SH-SY5Y (cell line): Measurements from ENCODE around the gene CSNK2A1.

ENCODE experiments used
- GATA2 ChIP-seq: IDR thresholded peaks from 2 replicates; pipeline ENCODE4 v1.6.1; 2011; ENCODE audit warnings: mild to moderate bottlenecking, low read depth, low read length
- GATA3 ChIP-seq: IDR thresholded peaks from 2 replicates; pipeline ENCODE4 v1.6.1; 2011; ENCODE audit warnings: low read depth, mild to moderate bottlenecking, low read length, moderate library complexity

CSNK2A1 gene

DNA sequence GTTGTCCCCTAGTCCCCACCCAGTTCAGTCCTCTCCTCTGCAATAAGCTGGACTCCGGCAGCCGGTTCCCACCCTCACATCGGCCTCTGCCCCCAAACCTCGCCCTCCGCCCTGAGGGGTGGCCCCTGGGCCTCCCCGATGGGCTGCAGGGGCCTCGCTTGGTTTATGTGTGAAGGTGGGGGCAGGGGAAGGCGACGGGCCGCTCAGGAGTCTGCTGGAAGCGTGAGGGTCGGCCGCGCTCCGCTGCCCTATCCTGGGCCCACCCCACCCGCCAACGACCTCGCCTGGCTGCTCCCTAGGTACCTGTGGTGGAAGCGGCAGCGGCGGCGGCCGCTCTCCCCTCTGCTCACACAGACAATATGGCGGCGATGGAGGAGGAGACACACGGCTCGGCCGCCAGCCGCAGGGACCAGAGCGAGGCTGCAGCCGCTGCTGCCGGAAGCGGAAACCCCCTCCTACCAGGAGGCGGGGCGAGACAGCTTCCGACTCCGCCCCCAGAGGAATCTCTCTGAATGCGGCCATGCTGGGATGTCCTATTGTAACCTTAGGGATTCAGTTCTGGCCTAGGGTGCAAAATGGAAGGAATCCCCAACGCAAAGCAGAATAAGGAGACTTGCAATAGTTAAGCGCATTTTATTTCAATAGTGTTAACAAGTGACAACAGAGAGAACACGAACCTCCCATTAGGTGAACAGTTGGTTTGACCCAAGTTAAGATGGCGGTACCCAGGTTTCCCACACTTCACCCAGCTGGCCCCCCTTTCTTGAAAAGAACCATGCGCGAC lies at the start of gene CSNK2A1:
Gene CSNK2A1 (minus strand): TSS at position 422 of the 784 bp plus-strand sequence. CDS start 35,239 bp downstream, outside the sequence.
- no peak for TF ChIP-seq GATA2
- no peak for TF ChIP-seq GATA3

- no peak for TF ChIP-seq GATA3
- no peak for TF ChIP-seq GATA2
Measured at GRCh38 chr20:592506-592905, 48.9 kb upstream of the CSNK2A1 start.

- TF ChIP-seq GATA3 = no peak
- TF ChIP-seq GATA2 = no peak
Measured at GRCh38 chr20:591941-592340, 48.4 kb upstream of the CSNK2A1 start.

GRCh38 chr20:588932-589672 lies 45.5 kb upstream of the CSNK2A1 start:
- TF ChIP-seq GATA2 (no peak), GATA3 (no peak)

DNA sequence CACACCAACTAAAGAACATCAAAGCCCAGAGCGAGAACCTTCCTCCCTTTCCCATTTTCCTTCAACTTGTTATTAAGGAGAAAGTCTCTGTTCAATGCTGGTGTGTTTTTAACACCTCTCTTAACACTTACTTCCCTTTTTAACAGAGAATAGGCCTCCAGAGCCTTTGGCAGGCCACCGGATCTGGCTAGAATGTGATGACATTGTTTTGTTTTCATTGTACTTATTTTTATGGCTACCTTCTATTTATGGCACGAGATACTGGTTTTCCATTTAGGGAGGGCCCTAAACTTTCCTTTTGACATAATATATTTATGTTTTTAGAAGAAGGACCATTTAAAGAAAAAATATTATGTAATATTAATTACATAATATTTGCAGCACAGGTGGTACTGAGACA lies 44.9 kb upstream of the CSNK2A1 start:
- TF ChIP-seq GATA2 (no peak), GATA3 (no peak)

GRCh38 chr20:584971-585301 lies 41.3 kb upstream of the CSNK2A1 start:
- TF ChIP-seq GATA3 (no peak), GATA2 (no peak)

GRCh38 chr20:584161-584970 lies 40.8 kb upstream of the CSNK2A1 start:
- no peak for TF ChIP-seq GATA3
- TF ChIP-seq GATA2 = no peak

- TF ChIP-seq GATA3 = no peak
- TF ChIP-seq GATA2 = no peak
Measured at GRCh38 chr20:582204-582603, 38.6 kb upstream of the CSNK2A1 start.

GRCh38 chr20:577167-577791 lies 33.7 kb upstream of the CSNK2A1 start:
- no peak for TF ChIP-seq GATA3
- TF ChIP-seq GATA2 = no peak

DNA sequence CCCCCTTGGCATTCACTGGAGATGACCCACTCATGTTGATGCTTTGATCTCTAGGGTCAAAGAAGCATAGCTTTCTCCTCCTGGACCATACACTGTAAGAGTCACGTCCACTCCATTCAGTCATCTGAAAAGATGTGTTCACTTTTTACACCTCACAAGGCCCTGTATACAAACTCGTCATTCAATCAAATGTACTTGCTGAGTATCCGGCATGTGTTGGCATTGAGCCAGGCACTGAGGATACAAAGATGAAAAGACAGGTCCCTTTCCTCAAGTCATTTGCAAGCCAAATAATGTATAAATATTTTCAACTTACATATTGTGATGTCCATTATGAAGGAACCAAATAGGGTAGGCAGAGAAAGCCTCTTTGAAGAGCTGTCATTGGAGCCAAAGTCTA lies 32.6 kb upstream of the CSNK2A1 start:
- no peak for TF ChIP-seq GATA3
- no peak for TF ChIP-seq GATA2

GRCh38 chr20:575230-575629 lies 31.6 kb upstream of the CSNK2A1 start:
- TF ChIP-seq GATA2 = no peak
- no peak for TF ChIP-seq GATA3

DNA sequence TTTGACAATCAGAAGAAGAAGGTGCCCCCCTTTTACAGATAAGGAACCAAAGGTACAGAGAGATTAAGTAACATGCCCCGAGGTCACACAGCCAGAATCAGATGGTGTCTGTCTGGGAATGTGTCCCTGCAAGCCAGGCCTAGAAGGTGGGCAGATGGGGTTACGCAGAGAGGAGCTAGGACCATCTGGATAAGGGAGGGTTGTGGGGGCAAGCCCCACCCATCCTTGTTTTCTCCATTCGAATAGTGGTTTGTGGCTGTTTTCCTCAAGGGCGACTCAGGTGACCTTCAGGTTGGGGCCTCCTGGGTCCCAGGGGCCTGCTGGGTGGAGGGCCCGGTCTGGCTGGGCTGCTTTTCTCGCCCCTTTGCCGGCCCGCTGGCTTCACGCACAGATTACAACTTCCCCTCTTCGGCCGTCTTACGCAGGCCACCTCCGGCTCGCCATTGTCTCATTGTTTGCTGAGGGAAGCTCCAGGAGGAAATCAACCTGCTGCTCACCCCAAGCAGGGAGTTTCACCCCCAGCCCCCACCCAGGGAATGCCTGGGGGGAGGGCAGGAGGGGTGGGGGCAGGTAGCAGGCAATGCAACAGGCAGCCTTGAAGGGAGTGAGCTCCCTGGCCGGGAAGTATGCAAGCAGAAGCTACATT lies 30.8 kb upstream of the CSNK2A1 start:
- TF ChIP-seq GATA3 (no peak), GATA2 (no peak)

DNA sequence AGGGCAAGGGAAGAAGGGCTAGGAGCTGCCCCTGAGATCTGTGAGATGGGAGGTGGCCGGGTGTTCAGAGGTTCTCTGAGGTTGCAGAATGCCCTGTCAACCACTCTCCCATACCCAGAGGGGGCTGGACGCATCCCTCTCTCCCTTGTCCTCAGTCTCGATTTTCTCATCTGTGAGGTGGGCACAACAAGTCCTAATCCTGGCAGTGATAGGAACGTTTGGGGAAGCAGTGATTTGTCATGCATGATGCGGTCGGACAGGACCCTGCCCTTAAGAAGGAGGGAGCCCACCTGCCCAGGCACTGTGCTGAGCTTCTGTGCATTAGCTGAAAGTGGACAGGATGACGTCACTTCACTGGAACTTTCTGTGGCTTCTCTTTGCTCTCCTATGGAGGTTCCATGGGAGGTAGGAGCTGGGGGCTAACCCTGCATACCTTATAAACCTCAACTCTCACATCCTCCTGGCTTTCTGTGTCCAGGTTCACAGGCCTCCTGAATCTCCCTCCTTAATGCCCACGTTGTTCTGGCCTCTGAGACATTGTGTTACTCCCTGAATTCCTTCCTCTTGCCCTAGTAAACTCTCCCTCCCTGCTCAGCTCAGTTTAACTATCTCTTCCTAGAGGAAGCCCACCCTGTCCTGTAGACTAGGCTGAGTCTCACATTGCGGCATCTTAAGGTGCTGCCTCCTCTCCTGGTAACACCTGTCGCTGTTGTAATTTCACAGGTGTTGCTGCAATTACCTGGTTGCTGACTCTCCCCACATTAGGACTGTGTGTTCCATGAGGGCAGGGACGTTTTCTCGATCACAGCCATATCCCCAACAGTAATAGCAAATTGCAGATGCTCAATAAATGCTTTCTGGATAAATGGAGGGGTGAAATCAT lies 30.1 kb upstream of the CSNK2A1 start:
- TF ChIP-seq GATA3 (no peak), GATA2 (no peak)
